ENCODE measurements around the gene SHISAL1. TPM values are rescaled to one million over a fixed set of nuclear protein-coding genes. Genes with fewer than 3 reads are reported as not detected.

The SHISAL1 gene
- total RNA-seq, 1 experiment from 2014 or later: 2.9 TPM

DNA sequence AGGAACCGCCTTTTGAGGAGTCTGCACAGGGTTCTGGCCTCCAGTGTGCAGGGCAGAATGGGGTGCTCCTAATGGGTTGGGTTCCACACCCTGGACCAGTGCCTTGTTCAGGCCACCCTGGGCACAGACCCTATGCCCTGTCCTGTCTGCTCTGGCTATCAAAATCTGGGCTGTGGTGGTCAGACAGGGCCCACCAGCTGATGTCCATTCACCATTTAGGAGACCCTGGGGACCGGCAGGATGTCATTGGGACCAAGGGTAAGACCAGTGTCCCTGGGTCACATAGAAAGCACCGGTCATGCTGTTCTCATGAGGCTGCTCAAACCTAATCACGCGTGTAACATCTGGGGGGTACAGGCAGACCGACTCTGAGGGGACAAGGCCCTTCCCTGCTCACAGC is 94.7 kb downstream of the SHISAL1 start:
- Histone ChIP-seq H3K79me1 (ENCODE audit: insufficient read depth, low read depth, low read length, poor library complexity, severe bottlenecking) (no peaks in the 10 kb centered on the region), H3K4me2 (ENCODE audit: insufficient read depth, insufficient read length, low read length) (no peak overlapping the region), H4K20me1 (ENCODE audit: control insufficient read depth, insufficient read depth, insufficient read length) (no peaks in the 10 kb centered on the region), H2AK5ac (ENCODE audit: insufficient read length, low read length) (no peak overlapping the region), H3K9me3 (ENCODE audit: control insufficient read depth, low read depth, low read length) (no peaks in the 10 kb centered on the region), H3K14ac (ENCODE audit: insufficient read depth, low read length) (no peak overlapping the region), H2BK15ac (ENCODE audit: low read depth, low read length) (no peak overlapping the region), H2BK120ac (ENCODE audit: low read depth, low read length, poor library complexity, severe bottlenecking) (no peak overlapping the region), H3K4ac (ENCODE audit: low read depth, low read length) (no peak overlapping the region), H4K91ac (ENCODE audit: insufficient read length, low read depth, low read length) (no peak overlapping the region), H3K56ac (ENCODE audit: insufficient read length, low read depth, low read length) (no peak overlapping the region), H4K8ac (replicated peaks; ENCODE audit: insufficient read length, low read depth, low read length) (no peak overlapping the region), H2BK12ac (ENCODE audit: insufficient read length, low read depth, low read length) (no peak overlapping the region), H3K23ac (ENCODE audit: insufficient read length, low read depth, low read length) (no peak overlapping the region), H3K27ac (ENCODE audit: insufficient read length, low read depth, low read length) (no peak overlapping the region), H4K5ac (ENCODE audit: insufficient read length, low read depth, low read length) (no peak overlapping the region), H3K9ac (ENCODE audit: extremely low read depth, insufficient read length, low read length) (no peak overlapping the region), H3K27me3 (ENCODE audit: insufficient read depth, low read length) (no peaks in the 10 kb centered on the region), H2BK20ac (ENCODE audit: low read depth, low read length, poor library complexity, severe bottlenecking) (no peak overlapping the region), H3K23me2 (ENCODE audit: insufficient read length, low read depth, low read length, poor library complexity, severe bottlenecking) (no peaks in the 10 kb centered on the region), H3K18ac (ENCODE audit: insufficient read length, low read depth, low read length) (no peak overlapping the region), H3T11ph (ENCODE audit: low read length) (no peak overlapping the region), H3K79me2 (ENCODE audit: insufficient read depth, low read length) (no peaks in the 10 kb centered on the region), H2AFZ (ENCODE audit: low read length) (no peak overlapping the region), H3K4me1 (ENCODE audit: insufficient read depth, low read length) (no peaks in the 10 kb centered on the region), H2BK5ac (ENCODE audit: insufficient read length, low read length) (no peak overlapping the region)
- Mint-ChIP-seq H3K4me1 (no peaks in the 10 kb centered on the region), H3K4me3 (no peak overlapping the region), H3K27me3 (ENCODE audit: low read depth) (peaks cover 9% of the 10 kb centered on the region), H3K36me3 (ENCODE audit: insufficient read depth in 1 of 3, low read depth in 3 of 3) (peaks cover 0 to 9% (median 0%) of the 10 kb centered on the region in 3 experiments; a peak in 2 of 7 replicates), H3K27ac (no peak overlapping the region), H3K9me3 (peaks cover 8 to 12% of the 10 kb centered on the region in 2 experiments; a peak in 4 of 5 replicates)
- WGBS (ENCODE audit: extremely low coverage, insufficient read length, low lambda C conversion rate): no CpG with 5 or more reads among the region's 6 CpGs
- no peak for DNase-seq
- TF ChIP-seq, protein P1, sequence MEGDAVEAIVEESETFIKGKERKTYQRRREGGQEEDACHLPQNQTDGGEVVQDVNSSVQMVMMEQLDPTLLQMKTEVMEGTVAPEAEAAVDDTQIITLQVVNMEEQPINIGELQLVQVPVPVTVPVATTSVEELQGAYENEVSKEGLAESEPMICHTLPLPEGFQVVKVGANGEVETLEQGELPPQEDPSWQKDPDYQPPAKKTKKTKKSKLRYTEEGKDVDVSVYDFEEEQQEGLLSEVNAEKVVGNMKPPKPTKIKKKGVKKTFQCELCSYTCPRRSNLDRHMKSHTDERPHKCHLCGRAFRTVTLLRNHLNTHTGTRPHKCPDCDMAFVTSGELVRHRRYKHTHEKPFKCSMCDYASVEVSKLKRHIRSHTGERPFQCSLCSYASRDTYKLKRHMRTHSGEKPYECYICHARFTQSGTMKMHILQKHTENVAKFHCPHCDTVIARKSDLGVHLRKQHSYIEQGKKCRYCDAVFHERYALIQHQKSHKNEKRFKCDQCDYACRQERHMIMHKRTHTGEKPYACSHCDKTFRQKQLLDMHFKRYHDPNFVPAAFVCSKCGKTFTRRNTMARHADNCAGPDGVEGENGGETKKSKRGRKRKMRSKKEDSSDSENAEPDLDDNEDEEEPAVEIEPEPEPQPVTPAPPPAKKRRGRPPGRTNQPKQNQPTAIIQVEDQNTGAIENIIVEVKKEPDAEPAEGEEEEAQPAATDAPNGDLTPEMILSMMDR (conservative IDR thresholded peaks at IDR 0.05): no peak
